ENCODE results near the gene B4GALNT1.
A peak's percentile ranks its signal among the peaks of the same experiment; 100 is the strongest.
"Not testable (repeated sequence)": the region's sequence is repeated elsewhere in the genome, so short reads cannot be mapped to it uniquely, and the experiment has no call there.

The B4GALNT1 gene

DNA sequence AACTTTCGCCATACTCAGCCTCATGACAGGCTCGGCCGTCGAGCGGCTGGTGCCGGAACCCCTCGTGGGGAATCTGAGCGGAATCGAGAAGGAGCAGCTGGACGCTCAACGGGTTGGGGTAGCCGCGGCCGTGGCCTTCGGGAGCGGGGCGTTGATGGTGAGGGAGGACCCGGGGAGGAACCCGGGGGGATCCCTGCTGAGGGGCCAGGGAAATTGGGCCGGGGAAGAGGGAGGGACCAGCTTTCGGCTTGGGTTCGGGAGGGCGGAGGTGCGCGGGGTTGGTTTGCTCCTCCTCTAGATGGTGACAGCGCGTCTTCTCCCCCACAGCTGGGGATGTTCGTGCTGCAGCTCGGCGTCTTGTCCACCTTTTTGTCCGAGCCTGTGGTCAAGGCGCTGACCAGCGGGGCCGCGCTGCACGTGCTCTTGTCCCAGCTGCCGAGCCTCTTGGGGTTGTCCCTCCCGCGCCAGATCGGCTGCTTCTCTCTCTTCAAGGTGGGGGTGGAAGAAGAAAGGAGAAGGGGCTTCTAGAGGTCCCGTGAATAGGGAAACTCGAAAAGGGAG is 12.0 kb downstream of the B4GALNT1 start:
- DNase-seq (ENCODE audit: low spot score), result no peak

DNA sequence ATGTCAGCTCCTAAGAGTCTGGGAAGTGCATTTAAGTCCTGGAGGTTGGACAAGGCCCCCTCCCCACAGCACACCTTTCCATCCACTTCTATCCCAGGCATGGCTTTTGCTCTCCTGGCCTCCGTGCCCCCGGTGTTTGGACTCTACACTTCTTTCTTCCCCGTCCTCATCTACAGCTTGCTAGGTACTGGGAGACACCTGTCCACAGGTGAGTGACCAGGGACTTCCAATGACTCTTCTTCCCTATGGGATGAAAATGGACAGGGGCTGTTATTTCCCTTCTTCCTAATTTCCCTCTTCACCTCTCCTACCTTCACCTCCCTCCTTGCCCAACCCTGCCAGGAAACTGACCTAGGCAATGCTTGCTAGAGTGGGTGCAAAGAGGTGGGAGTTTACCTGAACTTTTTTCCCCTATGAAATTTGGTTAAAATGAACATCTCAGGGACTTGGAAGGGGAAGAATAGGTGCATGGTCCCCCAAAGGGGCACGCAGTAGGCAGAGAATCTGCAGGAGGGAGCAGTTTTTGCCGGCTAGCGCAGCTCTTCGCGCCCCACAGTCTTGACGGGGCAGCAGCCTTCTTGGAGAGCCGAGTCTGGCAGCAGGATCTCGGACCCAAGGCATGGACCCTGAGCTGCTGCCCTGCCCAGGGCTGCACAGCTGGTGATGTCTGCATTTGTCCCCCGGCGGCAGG is 12.6 kb downstream of the B4GALNT1 start:
- DNase-seq (ENCODE audit: low spot score), result no peak

DNA sequence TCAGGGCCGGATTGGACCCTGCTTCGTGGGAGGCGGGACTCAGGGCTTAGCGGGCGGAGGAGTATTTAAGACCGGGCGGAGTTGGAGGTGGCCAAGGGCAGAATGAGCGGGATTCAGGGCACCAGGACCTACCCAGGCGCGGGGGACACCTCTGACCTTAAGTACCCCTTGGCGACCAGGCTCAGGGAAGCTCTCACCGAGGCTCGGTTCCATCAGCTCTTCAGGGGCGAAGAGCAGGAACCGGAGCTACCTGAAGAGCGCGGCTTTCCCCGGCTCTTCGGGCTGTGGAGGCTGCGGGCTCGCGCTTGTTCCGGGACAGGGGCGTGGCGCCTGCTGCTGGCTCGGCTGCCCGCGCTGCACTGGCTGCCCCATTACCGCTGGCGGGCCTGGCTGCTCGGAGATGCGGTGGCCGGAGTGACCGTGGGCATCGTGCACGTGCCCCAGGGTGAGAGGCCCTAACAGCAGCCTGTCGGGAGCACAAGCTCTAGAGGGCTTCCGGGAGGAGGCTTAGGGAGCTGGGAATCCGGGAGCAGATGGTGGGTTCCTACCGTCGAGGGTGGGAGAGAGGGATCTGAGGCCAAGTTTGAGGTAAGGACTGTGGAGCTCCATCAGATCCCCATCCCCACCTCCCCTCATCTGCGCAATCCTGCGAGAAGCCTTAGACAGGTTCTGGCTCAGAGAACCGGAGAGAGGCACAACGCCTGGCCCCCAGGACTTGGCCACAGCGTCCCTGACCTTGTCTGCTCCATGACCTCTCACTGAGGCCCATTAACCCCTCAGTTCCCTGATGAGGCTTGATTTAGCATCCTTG is 13.4 kb downstream of the B4GALNT1 start:
- DNase-seq (ENCODE audit: low spot score), result no peak

DNA sequence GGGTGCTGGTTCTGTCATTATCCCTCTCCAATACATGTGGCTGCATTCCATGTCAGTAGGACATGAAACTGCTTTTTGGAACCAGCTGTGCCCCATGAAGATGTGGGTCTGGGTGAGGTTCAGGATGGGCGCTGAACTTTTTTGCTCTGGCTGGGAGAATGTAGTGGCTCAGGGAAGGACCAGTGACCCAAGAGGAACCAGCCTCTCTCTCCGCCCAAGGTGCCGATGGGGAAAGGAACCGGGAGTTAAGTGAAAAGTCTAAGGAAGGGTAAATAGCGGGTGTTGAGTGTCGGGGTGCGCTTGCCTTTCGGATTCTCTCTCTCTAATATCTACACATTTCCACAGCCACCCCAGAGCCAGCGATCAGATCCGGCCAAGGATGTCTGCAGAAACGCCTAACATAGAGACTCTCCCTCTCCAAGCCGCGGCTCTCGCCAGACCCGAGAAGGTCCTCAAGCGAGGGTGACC is 14.0 kb downstream of the B4GALNT1 start:
- no peak for DNase-seq (ENCODE audit: low spot score)

DNA sequence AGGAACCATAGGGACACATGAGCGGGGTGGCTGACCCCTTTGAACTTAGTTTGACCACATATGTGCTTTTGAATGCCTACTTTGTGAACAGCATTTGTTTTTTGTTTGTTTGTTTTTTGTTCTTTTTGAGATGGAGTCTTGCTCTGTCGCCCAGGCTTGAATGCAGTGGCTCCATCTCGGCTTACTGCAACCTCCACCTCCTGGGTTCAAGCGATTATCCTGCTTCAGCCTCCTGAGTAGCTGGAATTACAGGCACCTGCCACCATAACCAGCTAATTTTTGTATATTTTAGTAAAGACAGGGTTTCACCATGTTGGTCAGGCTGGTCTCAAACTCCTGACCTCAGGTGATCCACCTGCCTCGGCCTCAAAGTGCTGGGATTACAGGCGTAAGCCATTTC is 14.6 kb downstream of the B4GALNT1 start:
- not testable (repeated sequence) for DNase-seq (ENCODE audit: low spot score)

DNA sequence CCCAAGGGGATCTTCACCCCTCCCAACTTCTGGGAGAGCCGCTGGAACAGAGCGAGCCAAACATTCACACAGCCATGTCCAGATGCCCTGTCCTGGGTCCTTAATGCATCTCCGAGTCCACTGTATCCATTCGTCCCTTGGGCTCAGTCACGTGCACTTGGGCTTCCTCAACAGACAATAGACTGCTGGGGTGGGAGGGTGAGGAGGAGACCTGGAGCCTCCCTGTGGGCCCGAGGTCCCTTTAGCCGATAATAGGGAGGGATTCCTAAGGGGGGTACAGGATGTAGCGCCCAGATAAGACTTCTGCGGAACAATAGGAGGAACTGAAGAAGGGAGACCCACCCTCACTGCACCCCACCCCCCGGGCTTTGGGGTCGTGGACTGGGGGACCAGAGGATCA is 15.1 kb downstream of the B4GALNT1 start:
- DNase-seq (ENCODE audit: low spot score), result no peak

DNA sequence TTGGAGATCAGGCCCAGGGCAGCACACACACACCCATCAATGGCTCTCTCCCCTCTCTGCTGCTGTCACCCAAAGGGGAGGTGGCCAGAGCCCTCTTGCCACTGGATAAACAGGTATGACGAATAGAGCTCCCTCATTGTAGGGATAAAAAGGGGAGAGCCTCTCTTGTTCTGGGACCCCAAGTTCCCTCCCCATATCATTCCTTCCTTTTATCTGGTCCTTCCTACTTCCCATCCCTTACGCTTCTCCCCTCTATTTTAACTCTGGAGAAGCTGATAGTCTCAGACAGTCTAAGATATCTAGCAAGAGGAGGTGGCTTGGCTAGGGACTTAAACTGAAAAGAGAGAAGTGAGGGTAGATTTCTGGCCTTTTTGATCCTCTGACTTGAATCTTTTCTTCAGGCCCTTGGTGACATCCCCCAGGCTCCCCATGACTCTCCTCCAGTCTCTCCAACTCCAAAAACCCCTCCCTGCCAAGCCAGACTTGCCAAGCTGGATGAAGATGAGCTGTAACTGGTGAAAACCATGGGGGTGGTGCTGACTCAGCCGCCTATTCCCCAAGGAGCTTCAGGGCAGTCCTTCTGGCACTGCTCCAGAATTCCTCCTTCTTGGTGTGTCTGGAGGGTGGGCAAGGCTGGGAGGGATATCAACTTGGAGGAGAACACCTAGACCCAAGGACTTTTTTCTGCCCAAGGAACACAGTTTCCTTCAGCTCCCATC is 16.5 kb downstream of the B4GALNT1 start:
- no peak for DNase-seq (ENCODE audit: low spot score)

DNA sequence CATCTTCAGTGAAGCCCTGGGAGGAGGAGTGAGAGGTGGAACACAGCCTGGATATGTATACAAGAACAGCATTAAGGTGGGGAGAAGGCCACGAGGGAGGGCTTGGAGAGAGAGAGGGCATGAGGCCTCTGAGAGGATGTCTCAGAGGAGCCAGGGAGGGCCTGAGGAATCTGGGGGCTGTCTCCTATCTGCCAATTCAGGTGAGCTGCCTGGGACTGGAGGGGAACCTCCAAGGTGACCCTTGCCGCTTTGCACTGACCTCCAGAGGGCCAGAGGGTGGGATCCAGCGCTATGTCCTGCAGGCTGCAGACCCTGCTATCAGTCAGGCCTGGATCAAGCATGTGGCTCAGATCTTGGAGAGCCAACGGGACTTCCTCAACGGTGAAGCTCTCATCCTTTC is 17.4 kb downstream of the B4GALNT1 start:
- DNase-seq (ENCODE audit: low spot score), result no peak

DNA sequence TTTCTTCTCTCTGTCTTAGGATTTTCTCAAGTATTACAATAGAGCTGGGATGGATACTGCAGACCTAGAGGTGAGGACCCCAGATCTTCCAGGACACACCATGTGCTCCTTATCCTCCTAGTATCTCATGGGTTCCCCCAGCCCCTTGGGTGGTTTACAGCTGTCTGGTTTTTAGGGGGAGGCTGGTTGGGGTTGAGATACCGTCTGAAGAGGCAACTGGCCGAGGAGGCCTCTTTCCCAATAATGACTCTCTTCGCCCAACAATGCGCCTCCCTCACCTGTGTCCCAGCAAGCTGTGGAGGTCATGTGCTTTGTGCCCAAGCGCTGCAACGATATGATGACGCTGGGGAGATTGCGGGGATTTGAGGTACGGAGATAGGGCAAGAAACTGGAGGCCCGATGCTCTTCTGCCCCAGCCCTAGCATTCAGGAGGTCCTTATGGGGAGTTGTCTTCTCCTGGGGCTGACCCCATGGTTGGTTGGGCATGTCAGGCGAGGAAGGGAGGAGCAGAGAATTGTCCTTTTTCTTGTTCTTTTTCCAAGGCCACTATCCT is 18.0 kb downstream of the B4GALNT1 start:
- DNase-seq (ENCODE audit: low spot score), result no peak

DNA sequence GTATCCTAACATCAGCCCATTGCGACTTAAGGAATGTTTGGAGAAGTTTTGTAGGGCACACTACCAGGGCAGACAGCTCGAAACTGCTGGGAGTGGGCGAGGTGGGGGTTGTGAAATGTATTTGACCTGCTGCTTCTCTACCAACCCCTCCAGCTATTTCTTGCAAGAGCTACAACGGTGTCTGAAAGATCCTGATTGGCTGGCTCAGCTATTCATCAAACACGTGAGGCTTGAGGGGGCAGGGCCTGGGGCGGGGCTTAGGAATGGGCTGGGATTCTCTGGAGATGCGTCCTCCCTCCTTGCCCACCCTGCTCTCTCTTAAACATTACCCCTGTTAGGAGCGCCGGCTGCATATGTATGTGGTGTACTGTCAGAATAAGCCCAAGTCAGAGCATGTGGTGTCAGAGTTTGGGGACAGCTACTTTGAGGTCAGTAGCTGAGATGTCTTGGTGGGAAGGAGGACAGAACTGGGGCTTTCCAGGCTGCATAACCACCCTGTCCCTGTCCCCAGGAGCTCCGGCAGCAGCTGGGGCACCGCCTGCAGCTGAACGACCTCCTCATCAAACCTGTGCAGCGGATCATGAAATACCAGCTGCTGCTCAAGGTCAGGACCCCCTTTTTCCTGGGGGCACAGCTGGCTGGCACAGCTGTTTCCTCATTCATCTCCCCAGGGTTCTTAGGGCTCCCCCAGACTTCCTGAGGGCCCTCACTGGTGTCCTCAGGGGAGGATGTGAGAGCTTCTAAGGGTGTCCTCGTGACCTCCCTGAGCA is 18.6 kb downstream of the B4GALNT1 start:
- peak; percentile 89 for DNase-seq (ENCODE audit: low spot score)

DNA sequence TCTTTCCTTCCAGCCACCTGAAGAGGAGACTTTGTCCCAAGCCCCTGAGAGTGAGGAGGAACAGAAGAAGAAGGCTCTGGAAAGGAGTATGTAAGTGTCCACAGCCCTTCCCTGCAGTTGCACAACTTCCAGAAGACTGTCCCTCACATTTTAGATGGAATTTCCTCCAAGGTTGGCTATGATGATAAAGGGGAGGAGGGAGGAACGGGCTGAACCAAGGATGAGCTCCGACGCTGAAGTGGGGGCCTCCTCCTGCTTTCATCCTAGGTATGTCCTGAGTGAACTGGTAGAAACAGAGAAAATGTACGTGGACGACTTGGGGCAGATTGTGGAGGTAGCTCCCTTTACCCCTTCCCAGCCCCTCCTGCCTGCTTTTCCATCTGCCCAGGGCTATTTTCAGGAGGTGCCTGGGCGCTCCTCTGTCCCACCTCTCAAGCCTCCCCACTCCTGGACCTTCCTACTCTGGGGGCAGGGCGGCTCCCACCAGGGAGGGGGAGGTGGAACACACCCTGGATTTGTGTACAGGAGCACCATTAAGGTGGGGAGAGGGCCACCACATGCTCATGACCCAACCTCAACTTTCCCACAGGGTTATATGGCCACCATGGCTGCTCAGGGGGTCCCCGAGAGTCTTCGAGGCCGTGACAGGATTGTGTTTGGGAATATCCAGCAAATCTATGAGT is 19.4 kb downstream of the B4GALNT1 start:
- DNase-seq (ENCODE audit: low spot score), result no peak

DNA sequence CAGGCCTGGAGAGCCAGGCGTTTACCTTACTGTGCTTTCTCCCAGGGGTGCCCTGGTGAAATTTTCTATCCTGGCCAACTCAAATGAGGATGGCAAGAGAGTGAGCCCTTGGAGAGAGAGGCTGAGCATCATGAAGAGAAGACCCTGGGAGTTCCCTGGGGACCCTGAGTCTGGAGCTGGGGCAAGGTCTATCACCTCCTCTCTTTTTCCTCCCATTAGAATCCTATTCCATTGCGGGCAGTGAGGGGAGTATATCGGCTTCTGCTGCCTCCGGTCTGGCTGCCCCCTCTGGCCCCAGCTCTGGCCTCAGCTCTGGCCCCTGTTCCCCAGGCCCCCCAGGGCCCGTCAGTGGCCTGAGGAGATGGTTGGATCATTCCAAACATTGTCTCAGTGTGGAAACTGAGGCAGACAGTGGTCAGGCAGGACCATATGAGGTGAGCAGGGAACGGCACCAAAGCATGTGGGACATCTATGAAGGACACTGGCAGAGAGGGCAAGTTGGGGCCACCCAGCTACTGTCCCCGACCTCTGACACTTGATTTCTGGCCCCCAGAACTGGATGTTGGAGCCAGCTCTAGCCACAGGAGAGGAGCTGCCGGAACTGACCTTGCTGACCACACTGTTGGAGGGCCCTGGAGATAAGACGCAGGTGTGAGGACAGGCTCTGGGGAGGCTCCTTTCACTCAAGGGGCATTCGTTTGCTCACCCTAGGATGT is 20.1 kb downstream of the B4GALNT1 start:
- no peak for DNase-seq (ENCODE audit: low spot score)

DNA sequence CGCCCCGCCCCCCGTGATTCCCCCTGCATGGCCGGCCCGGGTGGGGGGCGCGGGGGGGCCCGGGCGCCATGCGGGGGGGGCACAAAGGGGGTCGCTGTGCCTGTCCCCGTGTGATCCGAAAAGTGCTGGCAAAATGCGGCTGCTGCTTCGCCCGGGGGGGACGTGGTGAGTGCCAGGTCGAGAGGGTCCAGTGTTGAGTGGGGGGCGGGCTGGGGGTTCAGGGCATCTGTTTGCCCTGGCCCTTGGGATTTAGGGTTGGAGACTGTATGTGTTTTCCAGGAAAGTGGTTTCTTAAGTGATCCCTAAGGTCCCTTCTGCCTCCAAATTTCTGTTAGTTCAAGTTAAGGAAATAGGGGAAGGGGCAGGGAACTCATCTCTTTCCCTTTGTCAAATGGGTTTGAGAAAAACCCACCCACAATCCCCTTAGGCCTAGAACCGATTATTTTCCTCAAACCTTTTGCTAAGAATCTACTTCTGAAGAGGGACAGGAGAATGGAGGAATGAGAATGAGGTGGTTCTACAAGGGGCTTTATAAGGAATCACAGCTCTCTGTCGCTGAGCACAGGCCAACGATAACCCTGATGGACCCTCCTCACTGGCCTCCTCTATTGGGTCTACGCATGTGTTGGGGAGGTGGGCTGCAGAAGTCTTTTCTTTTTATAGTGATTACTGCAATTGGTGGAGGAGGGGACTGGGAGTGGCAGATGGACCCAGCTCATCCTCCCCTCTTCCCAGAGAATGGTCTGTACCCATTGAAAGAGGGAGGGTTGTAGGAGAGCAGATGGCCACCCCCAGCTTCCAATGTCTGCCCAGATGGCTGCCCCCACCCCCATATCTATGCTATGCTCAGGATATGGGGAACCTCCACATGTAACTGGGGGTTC is 20.9 kb downstream of the B4GALNT1 start:
- DNase-seq (ENCODE audit: low spot score), result no peak

DNA sequence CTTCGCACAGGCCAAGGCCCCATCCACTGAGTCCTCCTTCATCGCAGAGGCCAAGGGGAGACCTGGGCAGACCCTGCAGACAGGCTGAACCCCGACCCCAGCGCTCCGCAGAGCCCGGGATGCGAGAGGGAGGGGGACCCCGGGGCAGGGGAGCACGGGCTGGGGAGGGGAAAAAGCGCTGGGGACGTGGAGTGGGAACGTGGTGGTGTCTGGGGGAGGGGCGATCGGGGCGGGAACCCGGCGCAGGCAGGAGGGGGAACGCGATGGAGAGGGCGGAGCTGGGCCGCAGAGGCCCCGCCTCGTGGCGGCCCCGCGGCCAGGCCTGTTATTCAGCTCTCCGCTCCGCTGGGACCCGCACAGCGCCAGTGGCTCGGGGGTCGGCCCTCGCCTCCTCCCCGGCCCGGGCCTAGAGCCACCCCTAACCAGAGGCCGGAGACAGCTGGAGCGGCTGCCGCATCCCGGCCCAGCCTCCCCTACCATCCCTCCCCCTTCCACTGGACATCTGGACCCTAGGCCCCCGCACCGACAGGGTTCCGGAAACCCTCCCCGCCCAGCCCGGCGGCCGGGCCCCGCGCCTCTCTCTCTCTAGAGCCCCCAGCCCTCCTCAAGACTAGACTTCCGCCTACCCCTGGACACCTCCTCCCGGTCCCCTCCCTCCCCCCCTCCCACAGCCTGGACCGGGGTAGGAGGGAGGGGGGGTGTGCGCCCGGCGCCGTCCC is 21.7 kb downstream of the B4GALNT1 start, which contains the start of gene ARHGEF25:
Gene ARHGEF25, plus strand, starts transcription at position 328 of the 719 bp plus-strand sequence. CDS start 460 bp downstream, outside the sequence.
- DNase-seq (ENCODE audit: low spot score), result peak; percentile 61

DNA sequence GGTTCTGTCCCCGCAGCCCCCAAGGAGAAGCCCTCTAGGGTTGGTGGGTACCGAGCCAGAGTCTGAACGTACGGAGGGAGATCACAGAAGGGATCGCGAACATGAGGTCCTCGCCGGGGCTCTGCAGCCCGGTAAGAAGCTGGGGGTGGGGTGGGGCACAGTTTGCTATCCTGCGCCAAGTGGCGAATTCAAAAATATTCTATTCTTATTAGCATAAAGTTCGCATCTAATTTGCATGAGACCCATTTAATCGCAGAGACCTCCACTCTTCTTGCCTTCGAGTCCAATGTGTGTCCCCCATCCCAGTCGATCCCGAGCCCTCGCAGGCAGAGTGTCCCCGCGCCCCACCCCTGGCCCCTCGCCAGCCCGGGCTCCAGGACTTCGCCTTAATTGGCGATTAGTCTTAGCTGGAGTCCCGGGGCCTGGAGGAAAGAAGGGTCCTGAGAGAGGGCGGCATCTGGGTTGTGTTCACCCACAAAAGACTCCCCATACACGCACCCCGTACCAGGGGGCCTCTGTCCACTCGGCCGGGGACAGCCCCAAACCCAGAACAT is 22.4 kb downstream of the B4GALNT1 start:
- DNase-seq (ENCODE audit: low spot score), result no peak

DNA sequence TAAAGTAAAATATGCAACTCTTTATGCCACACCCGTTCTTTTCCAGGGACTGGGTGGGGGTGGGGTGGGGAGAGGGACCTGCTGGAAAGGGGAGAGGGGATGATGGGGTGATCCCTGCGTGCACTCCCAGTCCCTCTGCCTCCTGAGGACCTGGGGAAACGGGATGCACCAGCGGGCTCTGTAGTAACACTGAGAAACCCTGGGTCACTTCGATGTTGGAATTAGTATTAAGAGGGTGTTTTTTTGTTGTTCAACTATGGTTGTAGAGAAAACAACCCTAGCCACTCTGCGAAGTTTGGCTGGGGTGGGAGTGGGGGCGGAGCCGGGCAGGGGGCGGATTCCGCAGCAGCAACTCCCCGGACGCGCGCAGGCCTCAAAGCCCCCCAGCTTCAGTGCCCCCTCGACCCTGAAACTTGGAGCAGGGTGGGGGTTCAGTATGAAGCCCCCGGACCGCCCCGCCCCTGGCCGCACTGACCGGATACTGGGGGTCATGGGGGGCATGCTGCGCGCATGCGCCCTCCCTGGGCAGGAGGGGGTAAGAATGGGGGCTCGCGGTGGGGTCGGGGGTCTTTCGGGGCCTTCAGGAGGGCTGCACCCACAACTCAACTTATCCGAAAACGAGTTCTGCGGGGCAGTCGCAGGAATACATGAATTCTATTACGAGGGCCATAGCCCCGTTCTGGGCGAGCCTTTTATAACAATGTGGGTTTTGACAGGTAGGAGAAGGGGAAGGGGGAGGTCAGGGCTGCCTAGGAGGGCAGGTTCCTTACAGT is 23.0 kb downstream of the B4GALNT1 start:
- DNase-seq (ENCODE audit: low spot score), result no peak

DNA sequence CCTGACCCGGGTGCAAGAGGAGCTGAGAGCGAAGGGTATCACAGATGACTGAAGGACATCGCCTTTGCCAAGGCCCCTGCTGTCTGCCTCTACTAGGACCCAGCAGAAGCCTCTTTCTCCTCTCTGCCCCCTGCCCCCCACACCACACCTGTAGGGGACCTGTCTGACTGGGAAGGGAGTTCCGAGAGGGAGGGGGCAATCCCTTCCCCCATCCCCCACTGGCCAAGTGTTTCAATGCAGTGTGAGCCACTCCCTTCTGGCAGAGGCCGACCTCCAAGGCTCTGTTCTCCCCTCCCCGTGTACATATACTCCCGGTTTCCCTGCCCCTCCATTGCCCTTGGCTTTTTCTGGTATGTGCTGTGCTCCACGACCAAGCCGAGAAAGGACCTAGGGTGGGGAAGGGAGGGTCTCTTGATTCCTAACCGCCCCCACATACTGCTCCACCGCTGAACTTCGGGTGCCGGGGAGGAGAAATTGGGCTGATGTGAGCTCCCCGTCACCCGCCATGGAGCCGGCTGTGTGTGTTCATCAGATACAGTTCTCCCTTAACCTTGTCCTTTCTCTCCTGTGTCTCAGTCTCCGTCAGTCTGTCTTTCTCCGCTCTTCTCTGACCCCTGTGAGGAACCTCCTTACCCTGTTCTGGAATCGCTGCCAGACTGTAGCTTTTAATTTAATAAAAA is 23.8 kb downstream of the B4GALNT1 start:
- DNase-seq (ENCODE audit: low spot score), result no peak

Measured in germinal center (tissue), 1 donor.